HEK293 (cell line): Measurements from ENCODE around the gene ZNF81.

Experiments used
- CTCF ChIA-PET: fragments of 350-600 bp; formaldehyde crosslinking; extraction: SDS; loops from one replicate; lab custom pipeline; 2021; ENCODE audit warnings: antibody characterized with exemption; lab: Yijun Ruan, JAX
- POLR2A ChIA-PET: fragments of 300-600 bp; formaldehyde crosslinking; extraction: SDS; loops from one replicate; lab custom pipeline; 2020; ENCODE audit warnings: antibody characterized with exemption, inconsistent platforms; lab: Yijun Ruan, JAX
- H3K27ac ChIP-seq: fragments of 200-500 bp; sonication (Bioruptor generic); 2 replicates; pipeline ENCODE4 v1.5.1; 2014; ENCODE audit warnings: low read depth, low read length, control low read depth, inconsistent platforms; ENCODE audit errors: extremely low read depth
- H3K36me3 ChIP-seq, 2 experiments: fragments of 200-500 bp in 1 of 2; sonication (Bioruptor generic) in 1 of 2; 1 replicate in 1 of 2; 2 replicates in 1 of 2; pipeline ENCODE4 v1.5.1; 2014 to 2017; ENCODE audit warnings: inconsistent platforms in 2 of 2, low read length in 2 of 2; ENCODE audit not compliant: control insufficient read depth in 2 of 2, insufficient read depth in 1 of 2
- H3K4me1 ChIP-seq: fragments of 200-500 bp; sonication (Bioruptor generic); 2 replicates; pipeline ENCODE4 v1.5.1; 2014; ENCODE audit warnings: mild to moderate bottlenecking, low read length, inconsistent platforms; ENCODE audit not compliant: control insufficient read depth, insufficient read depth
- H3K4me3 ChIP-seq: 2 replicates; pipeline ENCODE4 v1.5.1; 2011; ENCODE audit warnings: low read depth, mild to moderate bottlenecking, control low read depth, low read length, moderate library complexity
- H3K9me3 ChIP-seq: fragments of 200-500 bp; sonication (Bioruptor generic); 2 replicates; pipeline ENCODE4 v1.5.1; 2014; ENCODE audit warnings: low read depth, low read length, inconsistent platforms; ENCODE audit not compliant: control insufficient read depth, insufficient read depth
- SETDB1 ChIP-seq: IDR thresholded peaks from one replicate; pipeline ENCODE4 v1.6.1; 2017; ENCODE audit warnings: mild to moderate bottlenecking, low read length, moderate library complexity, mixed read lengths; ENCODE audit not compliant: insufficient read length
- ZNF10 ChIP-seq: fragments of 450-650 bp; formaldehyde crosslinking; IDR thresholded peaks from 2 replicates; pipeline ENCODE4 v1.5.1; 2017; ENCODE audit warnings: missing biosample characterization, missing genetic modification characterization
- ZNF169 ChIP-seq: fragments of 450-650 bp; formaldehyde crosslinking; IDR thresholded peaks from 2 replicates; pipeline ENCODE4 v1.5.1; 2016; ENCODE audit warnings: missing biosample characterization, missing genetic modification characterization
- ZNF175 ChIP-seq: fragments of 450-650 bp; formaldehyde crosslinking; IDR thresholded peaks from 2 replicates; pipeline ENCODE4 v1.5.1; 2016; ENCODE audit warnings: missing biosample characterization, missing genetic modification characterization
- ZNF266 ChIP-seq: fragments of 450-650 bp; formaldehyde crosslinking; IDR thresholded peaks from 2 replicates; pipeline ENCODE4 v1.5.1; 2016; ENCODE audit warnings: missing biosample characterization, missing genetic modification characterization, low read depth
- ZNF747 ChIP-seq: fragments of 450-650 bp; formaldehyde crosslinking; IDR thresholded peaks from 2 replicates; pipeline ENCODE4 v1.5.1; 2016; ENCODE audit warnings: missing biosample characterization, missing genetic modification characterization
- ZNF768 ChIP-seq: fragments of 450-650 bp; formaldehyde crosslinking; IDR thresholded peaks from 2 replicates; pipeline ENCODE4 v1.5.1; 2018; ENCODE audit warnings: missing biosample characterization, mild to moderate bottlenecking, missing genetic modification characterization
- ZNF830 ChIP-seq: fragments of 450-650 bp; IDR thresholded peaks from 2 replicates; pipeline ENCODE4 v1.5.0; 2018; ENCODE audit warnings: missing biosample characterization, missing genetic modification characterization, low read depth, mild to moderate bottlenecking, moderate library complexity
- TF ChIP-seq, protein P1 (sequence below): fragments of 450-650 bp; formaldehyde crosslinking; conservative IDR thresholded peaks from 2 replicates; pipeline ENCODE4 v1.5.1; 2016; ENCODE audit warnings: low read depth, missing biosample characterization, missing genetic modification characterization
- TF ChIP-seq, protein P2 (sequence below): fragments of 450-650 bp; formaldehyde crosslinking; IDR thresholded peaks from 2 replicates; pipeline ENCODE4 v1.5.1; 2016; ENCODE audit warnings: missing biosample characterization, missing genetic modification characterization
- TF ChIP-seq, protein P3 (sequence below): fragments of 450-650 bp; formaldehyde crosslinking; IDR thresholded peaks from 2 replicates; pipeline ENCODE4 v1.5.1; 2016; ENCODE audit warnings: missing biosample characterization, missing genetic modification characterization
- TF ChIP-seq, protein P4 (sequence below): fragments of 450-650 bp; formaldehyde crosslinking; IDR thresholded peaks from 2 replicates; pipeline ENCODE4 v1.5.1; 2016; ENCODE audit warnings: missing biosample characterization, missing genetic modification characterization
- TF ChIP-seq, protein P5 (sequence below): fragments of 450-650 bp; formaldehyde crosslinking; IDR thresholded peaks from 2 replicates; pipeline ENCODE4 v1.5.1; 2017; ENCODE audit warnings: missing biosample characterization, missing genetic modification characterization
- TF ChIP-seq, protein P6 (sequence below): fragments of 450-650 bp; formaldehyde crosslinking; IDR thresholded peaks from 2 replicates; pipeline ENCODE4 v1.5.1; 2016; ENCODE audit warnings: missing biosample characterization, missing genetic modification characterization

Gene ZNF81

DNA sequence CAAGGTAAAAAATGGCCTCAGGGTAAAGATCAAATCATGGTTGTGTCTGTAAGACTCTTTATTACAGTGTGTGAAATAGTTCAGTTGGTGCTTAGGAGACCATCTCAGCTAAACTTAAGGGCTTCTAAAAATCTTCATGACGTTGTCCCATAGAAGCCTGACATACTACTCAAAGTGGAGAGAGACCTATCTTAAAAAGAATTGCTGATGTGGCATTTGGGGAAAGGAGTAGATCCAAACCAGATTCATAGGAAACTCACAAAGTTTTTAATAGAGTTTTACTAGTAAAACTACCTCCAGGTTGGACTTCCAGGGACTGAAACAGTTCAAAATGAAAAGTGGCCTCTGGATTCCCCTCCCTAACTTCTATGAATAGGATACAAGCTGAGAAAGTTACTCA, 81.6 kb downstream of the ZNF81 start:
- TF ChIP-seq, protein P1, sequence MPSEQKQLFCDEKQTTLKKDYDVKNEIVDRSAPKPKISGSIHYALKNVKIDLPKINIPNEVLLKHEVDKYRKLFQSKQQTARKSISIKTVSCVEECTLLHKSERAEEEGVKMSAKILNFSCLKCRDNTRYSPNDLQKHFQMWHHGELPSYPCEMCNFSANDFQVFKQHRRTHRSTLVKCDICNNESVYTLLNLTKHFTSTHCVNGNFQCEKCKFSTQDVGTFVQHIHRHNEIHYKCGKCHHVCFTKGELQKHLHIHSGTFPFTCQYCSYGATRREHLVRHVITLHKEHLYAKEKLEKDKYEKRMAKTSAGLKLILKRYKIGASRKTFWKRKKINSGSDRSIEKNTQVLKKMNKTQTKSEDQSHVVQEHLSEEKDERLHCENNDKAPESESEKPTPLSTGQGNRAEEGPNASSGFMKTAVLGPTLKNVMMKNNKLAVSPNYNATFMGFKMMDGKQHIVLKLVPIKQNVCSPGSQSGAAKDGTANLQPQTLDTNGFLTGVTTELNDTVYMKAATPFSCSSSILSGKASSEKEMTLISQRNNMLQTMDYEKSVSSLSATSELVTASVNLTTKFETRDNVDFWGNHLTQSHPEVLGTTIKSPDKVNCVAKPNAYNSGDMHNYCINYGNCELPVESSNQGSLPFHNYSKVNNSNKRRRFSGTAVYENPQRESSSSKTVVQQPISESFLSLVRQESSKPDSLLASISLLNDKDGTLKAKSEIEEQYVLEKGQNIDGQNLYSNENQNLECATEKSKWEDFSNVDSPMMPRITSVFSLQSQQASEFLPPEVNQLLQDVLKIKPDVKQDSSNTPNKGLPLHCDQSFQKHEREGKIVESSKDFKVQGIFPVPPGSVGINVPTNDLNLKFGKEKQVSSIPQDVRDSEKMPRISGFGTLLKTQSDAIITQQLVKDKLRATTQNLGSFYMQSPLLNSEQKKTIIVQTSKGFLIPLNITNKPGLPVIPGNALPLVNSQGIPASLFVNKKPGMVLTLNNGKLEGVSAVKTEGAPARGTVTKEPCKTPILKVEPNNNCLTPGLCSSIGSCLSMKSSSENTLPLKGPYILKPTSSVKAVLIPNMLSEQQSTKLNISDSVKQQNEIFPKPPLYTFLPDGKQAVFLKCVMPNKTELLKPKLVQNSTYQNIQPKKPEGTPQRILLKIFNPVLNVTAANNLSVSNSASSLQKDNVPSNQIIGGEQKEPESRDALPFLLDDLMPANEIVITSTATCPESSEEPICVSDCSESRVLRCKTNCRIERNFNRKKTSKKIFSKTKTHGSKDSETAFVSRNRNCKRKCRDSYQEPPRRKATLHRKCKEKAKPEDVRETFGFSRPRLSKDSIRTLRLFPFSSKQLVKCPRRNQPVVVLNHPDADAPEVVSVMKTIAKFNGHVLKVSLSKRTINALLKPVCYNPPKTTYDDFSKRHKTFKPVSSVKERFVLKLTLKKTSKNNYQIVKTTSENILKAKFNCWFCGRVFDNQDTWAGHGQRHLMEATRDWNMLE (tag by site-specific recombination), result no peak
- TF ChIP-seq, protein P2, sequence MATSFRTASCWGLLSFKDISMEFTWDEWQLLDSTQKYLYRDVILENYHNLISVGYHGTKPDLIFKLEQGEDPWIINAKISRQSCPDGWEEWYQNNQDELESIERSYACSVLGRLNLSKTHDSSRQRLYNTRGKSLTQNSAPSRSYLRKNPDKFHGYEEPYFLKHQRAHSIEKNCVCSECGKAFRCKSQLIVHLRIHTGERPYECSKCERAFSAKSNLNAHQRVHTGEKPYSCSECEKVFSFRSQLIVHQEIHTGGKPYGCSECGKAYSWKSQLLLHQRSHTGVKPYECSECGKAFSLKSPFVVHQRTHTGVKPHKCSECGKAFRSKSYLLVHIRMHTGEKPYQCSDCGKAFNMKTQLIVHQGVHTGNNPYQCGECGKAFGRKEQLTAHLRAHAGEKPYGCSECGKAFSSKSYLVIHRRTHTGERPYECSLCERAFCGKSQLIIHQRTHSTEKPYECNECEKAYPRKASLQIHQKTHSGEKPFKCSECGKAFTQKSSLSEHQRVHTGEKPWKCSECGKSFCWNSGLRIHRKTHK (tag by site-specific recombination), result no peak
- TF ChIP-seq, protein P3, sequence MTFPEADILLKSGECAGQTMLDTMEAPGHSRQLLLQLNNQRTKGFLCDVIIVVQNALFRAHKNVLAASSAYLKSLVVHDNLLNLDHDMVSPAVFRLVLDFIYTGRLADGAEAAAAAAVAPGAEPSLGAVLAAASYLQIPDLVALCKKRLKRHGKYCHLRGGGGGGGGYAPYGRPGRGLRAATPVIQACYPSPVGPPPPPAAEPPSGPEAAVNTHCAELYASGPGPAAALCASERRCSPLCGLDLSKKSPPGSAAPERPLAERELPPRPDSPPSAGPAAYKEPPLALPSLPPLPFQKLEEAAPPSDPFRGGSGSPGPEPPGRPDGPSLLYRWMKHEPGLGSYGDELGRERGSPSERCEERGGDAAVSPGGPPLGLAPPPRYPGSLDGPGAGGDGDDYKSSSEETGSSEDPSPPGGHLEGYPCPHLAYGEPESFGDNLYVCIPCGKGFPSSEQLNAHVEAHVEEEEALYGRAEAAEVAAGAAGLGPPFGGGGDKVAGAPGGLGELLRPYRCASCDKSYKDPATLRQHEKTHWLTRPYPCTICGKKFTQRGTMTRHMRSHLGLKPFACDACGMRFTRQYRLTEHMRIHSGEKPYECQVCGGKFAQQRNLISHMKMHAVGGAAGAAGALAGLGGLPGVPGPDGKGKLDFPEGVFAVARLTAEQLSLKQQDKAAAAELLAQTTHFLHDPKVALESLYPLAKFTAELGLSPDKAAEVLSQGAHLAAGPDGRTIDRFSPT (tag by site-specific recombination), result no peak
- TF ChIP-seq ZNF830 (tag by site-specific recombination) (no peak), ZNF747 (tag by site-specific recombination) (no peak), SETDB1 (no peak), ZNF10 (no peak), ZNF266 (tag by site-specific recombination) (no peak), ZNF175 (no peak), ZNF768 (tag by site-specific recombination) (no peak), ZNF169 (tag by site-specific recombination) (no peak)
- TF ChIP-seq, protein P4, sequence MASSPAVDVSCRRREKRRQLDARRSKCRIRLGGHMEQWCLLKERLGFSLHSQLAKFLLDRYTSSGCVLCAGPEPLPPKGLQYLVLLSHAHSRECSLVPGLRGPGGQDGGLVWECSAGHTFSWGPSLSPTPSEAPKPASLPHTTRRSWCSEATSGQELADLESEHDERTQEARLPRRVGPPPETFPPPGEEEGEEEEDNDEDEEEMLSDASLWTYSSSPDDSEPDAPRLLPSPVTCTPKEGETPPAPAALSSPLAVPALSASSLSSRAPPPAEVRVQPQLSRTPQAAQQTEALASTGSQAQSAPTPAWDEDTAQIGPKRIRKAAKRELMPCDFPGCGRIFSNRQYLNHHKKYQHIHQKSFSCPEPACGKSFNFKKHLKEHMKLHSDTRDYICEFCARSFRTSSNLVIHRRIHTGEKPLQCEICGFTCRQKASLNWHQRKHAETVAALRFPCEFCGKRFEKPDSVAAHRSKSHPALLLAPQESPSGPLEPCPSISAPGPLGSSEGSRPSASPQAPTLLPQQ (tag by site-specific recombination), result no peak
- TF ChIP-seq, protein P5, sequence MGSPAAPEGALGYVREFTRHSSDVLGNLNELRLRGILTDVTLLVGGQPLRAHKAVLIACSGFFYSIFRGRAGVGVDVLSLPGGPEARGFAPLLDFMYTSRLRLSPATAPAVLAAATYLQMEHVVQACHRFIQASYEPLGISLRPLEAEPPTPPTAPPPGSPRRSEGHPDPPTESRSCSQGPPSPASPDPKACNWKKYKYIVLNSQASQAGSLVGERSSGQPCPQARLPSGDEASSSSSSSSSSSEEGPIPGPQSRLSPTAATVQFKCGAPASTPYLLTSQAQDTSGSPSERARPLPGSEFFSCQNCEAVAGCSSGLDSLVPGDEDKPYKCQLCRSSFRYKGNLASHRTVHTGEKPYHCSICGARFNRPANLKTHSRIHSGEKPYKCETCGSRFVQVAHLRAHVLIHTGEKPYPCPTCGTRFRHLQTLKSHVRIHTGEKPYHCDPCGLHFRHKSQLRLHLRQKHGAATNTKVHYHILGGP (tag by site-specific recombination), result no peak
- TF ChIP-seq, protein P6, sequence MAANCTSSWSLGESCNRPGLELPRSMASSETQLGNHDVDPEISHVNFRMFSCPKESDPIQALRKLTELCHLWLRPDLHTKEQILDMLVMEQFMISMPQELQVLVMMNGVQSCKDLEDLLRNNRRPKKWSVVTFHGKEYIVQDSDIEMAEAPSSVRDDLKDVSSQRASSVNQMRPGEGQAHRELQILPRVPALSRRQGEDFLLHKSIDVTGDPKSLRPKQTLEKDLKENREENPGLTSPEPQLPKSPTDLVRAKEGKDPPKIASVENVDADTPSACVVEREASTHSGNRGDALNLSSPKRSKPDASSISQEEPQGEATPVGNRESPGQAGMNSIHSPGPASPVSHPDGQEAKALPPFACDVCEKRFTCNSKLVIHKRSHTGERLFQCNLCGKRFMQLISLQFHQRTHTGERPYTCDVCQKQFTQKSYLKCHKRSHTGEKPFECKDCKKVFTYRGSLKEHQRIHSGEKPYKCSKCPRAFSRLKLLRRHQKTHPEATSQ (tag by site-specific recombination), result no peak
- ChIA-PET POLR2A (no interaction called here), CTCF (no interaction called here)
- Histone ChIP-seq H3K4me1 (no peaks in the 10 kb centered on the region), H3K27ac (no peak overlapping the region), H3K4me3 (no peak overlapping the region), H3K36me3 (no peaks in the 10 kb centered on the region), H3K9me3 (no peaks in the 10 kb centered on the region)
